Upper lobe of left lung (tissue), 4 donors: ENCODE measurements around the gene EFCAB5.
"Not testable (repeated sequence)": the region's sequence is repeated elsewhere in the genome, so short reads cannot be mapped to it uniquely, and the experiment has no call there.

Experiments used
- POLR2A ChIP-seq, 4 donors: fragments of 450-650 bp; IDR thresholded peaks; one replicate each; pipeline ENCODE4 v1.5.1; 2016 to 2017; ENCODE audit warnings: antibody characterized with exemption in 4 of 4, mild to moderate bottlenecking in 2 of 4
- POLR2AphosphoS5 ChIP-seq, 2 donors: sonication (generic); formaldehyde crosslinking; IDR thresholded peaks; one replicate each; pipeline ENCODE4 v1.5.1; 2017; ENCODE audit warnings: antibody characterized with exemption in 2 of 2
- TF ChIP-seq, protein P1 (sequence below), 6 experiments: fragments of 450-650 bp in 4 of 6; fragments of 200-600 bp in 2 of 6; sonication (generic) in 2 of 6; IDR thresholded peaks; one replicate each; pipeline ENCODE4 v1.5.1; 2016 to 2019; ENCODE audit warnings: antibody characterized with exemption in 6 of 6

GRCh38 chr17:30087431-30087830 lies 146.0 kb downstream of the EFCAB5 start:
- TF ChIP-seq, protein P1, sequence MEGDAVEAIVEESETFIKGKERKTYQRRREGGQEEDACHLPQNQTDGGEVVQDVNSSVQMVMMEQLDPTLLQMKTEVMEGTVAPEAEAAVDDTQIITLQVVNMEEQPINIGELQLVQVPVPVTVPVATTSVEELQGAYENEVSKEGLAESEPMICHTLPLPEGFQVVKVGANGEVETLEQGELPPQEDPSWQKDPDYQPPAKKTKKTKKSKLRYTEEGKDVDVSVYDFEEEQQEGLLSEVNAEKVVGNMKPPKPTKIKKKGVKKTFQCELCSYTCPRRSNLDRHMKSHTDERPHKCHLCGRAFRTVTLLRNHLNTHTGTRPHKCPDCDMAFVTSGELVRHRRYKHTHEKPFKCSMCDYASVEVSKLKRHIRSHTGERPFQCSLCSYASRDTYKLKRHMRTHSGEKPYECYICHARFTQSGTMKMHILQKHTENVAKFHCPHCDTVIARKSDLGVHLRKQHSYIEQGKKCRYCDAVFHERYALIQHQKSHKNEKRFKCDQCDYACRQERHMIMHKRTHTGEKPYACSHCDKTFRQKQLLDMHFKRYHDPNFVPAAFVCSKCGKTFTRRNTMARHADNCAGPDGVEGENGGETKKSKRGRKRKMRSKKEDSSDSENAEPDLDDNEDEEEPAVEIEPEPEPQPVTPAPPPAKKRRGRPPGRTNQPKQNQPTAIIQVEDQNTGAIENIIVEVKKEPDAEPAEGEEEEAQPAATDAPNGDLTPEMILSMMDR (IDR thresholded peaks at IDR 0.05): not testable (repeated sequence)
- not testable (repeated sequence) for TF ChIP-seq POLR2A, POLR2AphosphoS5 (IDR thresholded peaks at IDR 0.05)
